Suprapubic skin (tissue), 4 donors: Measurements from ENCODE around the gene TMPRSS4. TPM values are rescaled to one million over a fixed set of nuclear protein-coding genes. Genes with fewer than 3 reads are reported as not detected.
A peak's percentile ranks its signal among the peaks of the same experiment; 100 is the strongest.

Experiments used
- DNase-seq, 2 donors: peaks; one replicate each; pipeline ENCODE4 v3.0.0-alpha.2; 2019; ENCODE audit warnings: low spot score in 2 of 2
- H3K27ac ChIP-seq: fragments of 200-600 bp; sonication (generic); one replicate; pipeline ENCODE4 v1.5.1; 2019
- H3K27me3 ChIP-seq: fragments of 200-600 bp; sonication (generic); one replicate; pipeline ENCODE4 v1.5.1; 2019
- H3K36me3 ChIP-seq: fragments of 200-600 bp; sonication (generic); one replicate; pipeline ENCODE4 v1.5.1; 2019
- H3K4me1 ChIP-seq: fragments of 200-600 bp; sonication (generic); one replicate; pipeline ENCODE4 v1.5.1; 2019
- H3K4me3 ChIP-seq: fragments of 200-600 bp; sonication (generic); one replicate; pipeline ENCODE4 v1.5.1; 2019; ENCODE audit warnings: mild to moderate bottlenecking
- H3K9me3 ChIP-seq: fragments of 200-600 bp; sonication (generic); one replicate; pipeline ENCODE4 v1.5.1; 2019
- CTCF ChIP-seq, 2 donors: fragments of 200-600 bp in 1 of 2; fragments of 450-650 bp in 1 of 2; sonication (generic) in 1 of 2; IDR thresholded peaks; one replicate each; pipeline ENCODE4 v1.5.1; 2016 to 2019; ENCODE audit warnings: antibody characterized with exemption in 2 of 2, mild to moderate bottlenecking in 1 of 2, moderate library complexity in 1 of 2
- EP300 ChIP-seq: sonication (generic); formaldehyde crosslinking; IDR thresholded peaks from one replicate; pipeline ENCODE4 v1.6.1; 2017; ENCODE audit warnings: antibody characterized with exemption
- POLR2A ChIP-seq, 2 donors: fragments of 450-650 bp; IDR thresholded peaks; one replicate each; pipeline ENCODE4 v1.6.1; 2017; ENCODE audit warnings: antibody characterized with exemption in 2 of 2, mild to moderate bottlenecking in 2 of 2, moderate library complexity in 2 of 2
- POLR2AphosphoS5 ChIP-seq, 3 donors: sonication (generic); formaldehyde crosslinking; IDR thresholded peaks; one replicate each; pipeline ENCODE4 v1.6.1; 2017; ENCODE audit warnings: antibody characterized with exemption in 3 of 3
- WGBS: methylation state at CpG from one replicate; pipeline ENCODE4 v1.1.5; 2018; 5-methylcytosine and 5-hydroxymethylcytosine counted together
- total RNA-seq, 4 donors: library from RNA; depleted of rRNA; stranded (reverse); fragments of >200 nt; gene quantifications; one replicate each; pipeline ENCODE4 v1.1.0, GENCODE V29; 2016

The TMPRSS4 gene
- total RNA-seq, 4 donors from 2014 or later = 1.6 to 17.0 (median 2.4) TPM

GRCh38 chr11:118138839-118139420 lies 62.1 kb downstream of the TMPRSS4 start:
- DNase-seq = no peak

GRCh38 chr11:118139578-118139977 lies 62.7 kb downstream of the TMPRSS4 start:
- Histone ChIP-seq H3K4me3 (no peak overlapping the region), H3K27ac (no peak overlapping the region), H3K36me3 (no peaks in the 10 kb centered on the region), H3K9me3 (no peaks in the 10 kb centered on the region), H3K27me3 (peaks cover 19% of the 10 kb centered on the region), H3K4me1 (peaks cover 13% of the 10 kb centered on the region)
- WGBS = 36% methylated on average over 1 of the region's 1 CpG
- DNase-seq = no peak
- TF ChIP-seq EP300 = no peak
- no peak for TF ChIP-seq POLR2A (IDR thresholded peaks at IDR 0.05)
- no peak for TF ChIP-seq CTCF (IDR thresholded peaks at IDR 0.05)
- TF ChIP-seq POLR2AphosphoS5 (IDR thresholded peaks at IDR 0.05) = no peak

More at GRCh38 chr11:118138839-118139420, 62.1 kb downstream of the TMPRSS4 start:
- H3K4me3 ChIP-seq = no peak overlapping the region
- no peak overlapping the region for H3K27ac ChIP-seq
- peaks cover 19% of the 10 kb centered on the region for H3K27me3 ChIP-seq
- TF ChIP-seq EP300 (no peak), POLR2A (IDR thresholded peaks at IDR 0.05) (no peak), CTCF (IDR thresholded peaks at IDR 0.05) (no peak), POLR2AphosphoS5 (IDR thresholded peaks at IDR 0.05) (no peak)
- WGBS = 66% methylated on average over 10 of the region's 10 CpGs
- H3K4me1 ChIP-seq = peaks cover 13% of the 10 kb centered on the region
- H3K36me3 ChIP-seq = no peaks in the 10 kb centered on the region
- H3K9me3 ChIP-seq = no peaks in the 10 kb centered on the region

- Histone ChIP-seq H3K4me1 (peaks cover 24% of the 10 kb centered on the region), H3K4me3 (no peak overlapping the region), H3K9me3 (no peaks in the 10 kb centered on the region), H3K36me3 (no peaks in the 10 kb centered on the region), H3K27ac (no peak overlapping the region), H3K27me3 (peaks cover 19% of the 10 kb centered on the region)
- TF ChIP-seq POLR2A (IDR thresholded peaks at IDR 0.05) (no peak), EP300 (no peak), CTCF (IDR thresholded peaks at IDR 0.05) (no peak), POLR2AphosphoS5 (IDR thresholded peaks at IDR 0.05) (no peak)
- 57% methylated on average over 2 of the region's 2 CpGs for WGBS
- peak in 1 of 2 donors; percentile 53 for DNase-seq
Measured at GRCh38 chr11:118142081-118142480, 65.2 kb downstream of the TMPRSS4 start.

GRCh38 chr11:118142809-118143208 lies 65.9 kb downstream of the TMPRSS4 start:
- WGBS = 47% methylated on average over 6 of the region's 6 CpGs
- H3K27me3 ChIP-seq = peaks cover 19% of the 10 kb centered on the region
- H3K9me3 ChIP-seq = no peaks in the 10 kb centered on the region

More at GRCh38 chr11:118142809-118143208, 65.9 kb downstream of the TMPRSS4 start:
- Histone ChIP-seq H3K4me3 (no peak overlapping the region), H3K4me1 (peaks cover 24% of the 10 kb centered on the region), H3K36me3 (no peaks in the 10 kb centered on the region), H3K27ac (no peak overlapping the region)
- no peak for TF ChIP-seq POLR2AphosphoS5 (IDR thresholded peaks at IDR 0.05)
- TF ChIP-seq POLR2A (IDR thresholded peaks at IDR 0.05) = no peak
- no peak for TF ChIP-seq EP300
- TF ChIP-seq CTCF (IDR thresholded peaks at IDR 0.05) = no peak
- peak in 1 of 2 donors; percentile 62 for DNase-seq
